K562 (cell line): ENCODE results near the gene RNU6-9. TPM values are rescaled to one million over a fixed set of nuclear protein-coding genes. Genes with fewer than 3 reads are reported as not detected.

Experiments used
- ATAC-seq: fragments of 200-7000 bp; cut with Tn5 transposase; 3 replicates; pipeline ENCODE4 v1.9.1; 2020; ENCODE audit warnings: moderate library complexity
- BruUV-seq: library from RNA; stranded (reverse); fragments of 400-500 nt; replicated peaks from 2 replicates; lab custom pipeline; 2021; lab: Mats Ljungman, UMichigan
- CTCF ChIA-PET: fragments of 300-600 bp; formaldehyde crosslinking; extraction: SDS; loops from one replicate; lab custom pipeline; 2021; ENCODE audit warnings: low intra/inter-chr PET ratio; lab: Yijun Ruan, JAX
- POLR2A ChIA-PET: fragments of 300-600, 350-650 bp; sonication (Branson Sonifier 250); formaldehyde crosslinking; extraction: SDS; loops from one replicate; lab custom pipeline; 2021; ENCODE audit warnings: antibody characterized with exemption, inconsistent platforms; lab: Yijun Ruan, JAX
- DNase-seq, 4 experiments: peaks; one replicate each; pipeline versions ENCODE4 v3.0.0 to v3.0.0-alpha.2; 2011 to 2018; ENCODE audit warnings: low spot score in 3 of 4, mixed read lengths in 3 of 4; ENCODE audit errors: extremely low read depth in 1 of 4
- FAIRE-seq: peaks from 2 replicates; lab custom pipeline; 2011; peaks lifted over from hg19 to GRCh38; lab: Jason Lieb, UNC
- H2AFZ ChIP-seq: 2 replicates; pipeline ENCODE4 v1.6.0; 2011; ENCODE audit warnings: low read depth, low read length, control low read depth, inconsistent platforms
- H3K27ac ChIP-seq: fragments of 200-600 bp; 3 replicates; pipeline ENCODE4 v1.8.0; 2011; ENCODE audit warnings: low read depth, mild to moderate bottlenecking, control low read depth, inconsistent platforms, low read length, moderate library complexity, mixed read lengths; ENCODE audit errors: extremely low read depth
- H3K27me3 ChIP-seq, 2 experiments: fragments of 300-600 bp in 1 of 2; 2 replicates in 1 of 2; 3 replicates in 1 of 2; pipeline versions ENCODE4 v1.6.0 to v1.8.0; 2011; ENCODE audit warnings: inconsistent platforms in 2 of 2, low read length in 2 of 2, mild to moderate bottlenecking in 1 of 2, mixed read lengths in 1 of 2, moderate library complexity in 1 of 2; ENCODE audit not compliant: control insufficient read depth in 2 of 2, insufficient read depth in 2 of 2
- H3K36me3 ChIP-seq: fragments of 300-600 bp; 3 replicates; pipeline ENCODE4 v1.8.0; 2011; ENCODE audit warnings: mild to moderate bottlenecking, low read length, inconsistent platforms; ENCODE audit not compliant: control insufficient read depth, insufficient read depth
- H3K4me1 ChIP-seq, 2 experiments: fragments of 200-600 bp in 1 of 2; replicated peaks in 1 of 2; 2 replicates in 1 of 2; 3 replicates in 1 of 2; pipeline versions ENCODE4 v1.5.1 to v1.8.0; 2011; ENCODE audit warnings: inconsistent platforms in 2 of 2, low read length in 2 of 2, mild to moderate bottlenecking in 1 of 2, mixed read lengths in 1 of 2, moderate library complexity in 1 of 2; ENCODE audit not compliant: control insufficient read depth in 2 of 2, insufficient read depth in 2 of 2
- H3K4me2 ChIP-seq: 2 replicates; pipeline ENCODE4 v1.6.1; 2011; ENCODE audit warnings: low read length, control low read depth, inconsistent platforms, mixed read lengths; ENCODE audit not compliant: insufficient read depth
- H3K4me3 ChIP-seq: fragments of 200-600 bp; sonication (generic), shearing (Covaris generic); 2 replicates; pipeline ENCODE4 v1.5.1; 2016; ENCODE audit warnings: control low read depth, inconsistent platforms
- H3K79me2 ChIP-seq: fragments of 200-600 bp; 3 replicates; pipeline ENCODE4 v1.8.0; 2011; ENCODE audit warnings: low read length, inconsistent platforms; ENCODE audit not compliant: control insufficient read depth, insufficient read depth
- H3K9ac ChIP-seq, 2 experiments: 2 replicates each; pipeline versions ENCODE4 v1.6.0 to v1.6.1; 2011; ENCODE audit warnings: low read depth in 2 of 2, low read length in 2 of 2, control low read depth in 1 of 2, inconsistent platforms in 1 of 2, mild to moderate bottlenecking in 1 of 2, mixed read lengths in 1 of 2; ENCODE audit not compliant: insufficient read depth in 1 of 2
- H3K9me1 ChIP-seq: one replicate; pipeline ENCODE4 v1.6.0; 2011; ENCODE audit warnings: inconsistent platforms, mild to moderate bottlenecking, low read length, moderate library complexity; ENCODE audit not compliant: control insufficient read depth, insufficient read depth
- H3K9me3 ChIP-seq: replicated peaks from 2 replicates; pipeline ENCODE4 v1.5.1; 2011; ENCODE audit warnings: low read depth, low read length, inconsistent platforms; ENCODE audit not compliant: control insufficient read depth, insufficient read depth
- H4K20me1 ChIP-seq: replicated peaks from 2 replicates; pipeline ENCODE4 v1.6.1; 2011; ENCODE audit warnings: low read length, inconsistent platforms, mixed read lengths; ENCODE audit not compliant: control insufficient read depth, insufficient read depth
- HMGXB4 ChIP-seq: sonication (generic); formaldehyde crosslinking; IDR thresholded peaks from 2 replicates; pipeline ENCODE4 v1.8.1; 2023; ENCODE audit warnings: mild to moderate bottlenecking, missing genetic modification reagents
- MAFK ChIP-seq: IDR thresholded peaks from 2 replicates; pipeline ENCODE4 v1.6.1; 2011; ENCODE audit warnings: low read length, improper control_type of control experiment
- NFIC ChIP-seq: fragments of 450-650 bp; IDR thresholded peaks from 2 replicates; pipeline ENCODE4 v1.6.1; 2017; ENCODE audit warnings: mild to moderate bottlenecking, inconsistent platforms
- PCBP2 ChIP-seq: fragments of 200-400 bp; formaldehyde crosslinking; IDR thresholded peaks from 2 replicates; pipeline ENCODE4 v1.6.1; 2018; ENCODE audit warnings: low read length, low read depth, mild to moderate bottlenecking, moderate library complexity; ENCODE audit not compliant: poor library complexity, severe bottlenecking
- PHF21A ChIP-seq: fragments of 450-650 bp; IDR thresholded peaks from 2 replicates; pipeline ENCODE4 v1.6.1; 2017; ENCODE audit warnings: low read depth, borderline replicate concordance
- POLR2B ChIP-seq: fragments of 450-650 bp; IDR thresholded peaks from 2 replicates; pipeline ENCODE4 v1.6.1; 2018; ENCODE audit warnings: low read depth; ENCODE audit not compliant: partially characterized antibody
- RCOR1 ChIP-seq, 2 experiments: IDR thresholded peaks; 2 replicates each; pipeline ENCODE4 v1.6.1; 2012; ENCODE audit warnings: low read depth in 2 of 2, low read length in 2 of 2, borderline replicate concordance in 1 of 2, improper control_type of control experiment in 1 of 2
- RFX1 ChIP-seq: fragments of 450-650 bp; IDR thresholded peaks from 2 replicates; pipeline ENCODE4 v1.6.1; 2016; ENCODE audit warnings: mild to moderate bottlenecking, moderate library complexity
- SMARCC2 ChIP-seq: fragments of 450-650 bp; IDR thresholded peaks from 2 replicates; pipeline ENCODE4 v1.6.1; 2017; ENCODE audit warnings: antibody characterized with exemption, moderate library complexity, mild to moderate bottlenecking, low read depth
- SRSF7 ChIP-seq: fragments of 200-400 bp; formaldehyde crosslinking; optimal IDR thresholded peaks from 2 replicates; pipeline ENCODE3; 2017; ENCODE audit warnings: mild to moderate bottlenecking, low read depth, low read length
- TCF3 ChIP-seq: sonication (generic); formaldehyde crosslinking; IDR thresholded peaks from 2 replicates; pipeline ENCODE4 v1.4.0; 2020; ENCODE audit warnings: mild to moderate bottlenecking, missing genetic modification reagents
- TEAD4 ChIP-seq, 2 experiments: sonication (generic) in 1 of 2; formaldehyde crosslinking in 1 of 2; IDR thresholded peaks; 2 replicates each; pipeline versions ENCODE4 v1.6.1 to v1.8.0; 2012 to 2022; ENCODE audit warnings: borderline replicate concordance in 1 of 2, inconsistent platforms in 1 of 2, low read length in 1 of 2, mild to moderate bottlenecking in 1 of 2, missing genetic modification reagents in 1 of 2
- WHSC1 ChIP-seq: IDR thresholded peaks from one replicate; pipeline ENCODE4 v1.6.1; 2012; ENCODE audit warnings: low read length, control low read depth, inconsistent platforms
- ZBED1 ChIP-seq: IDR thresholded peaks from 2 replicates; pipeline ENCODE4 v1.6.1; 2014
- ZNF133 ChIP-seq: fragments of 250-450 bp; sonication (Bioruptor Pico); IDR thresholded peaks from 2 replicates; pipeline ENCODE4 v1.4.0; 2020; ENCODE audit warnings: mild to moderate bottlenecking
- ZNF184 ChIP-seq: sonication (generic); formaldehyde crosslinking; IDR thresholded peaks from 2 replicates; pipeline ENCODE4 v1.5.0; 2020; ENCODE audit warnings: missing genetic modification reagents
- ZNF436 ChIP-seq: fragments of 250-450, 450-650 bp; sonication (Bioruptor Pico); formaldehyde crosslinking; IDR thresholded peaks from 2 replicates; pipeline ENCODE4 v1.7.0; 2020; ENCODE audit warnings: mild to moderate bottlenecking
- WGBS: fragments of 100-300 bp; shearing (Covaris generic); methylation state at CpG from one replicate; pipeline ENCODE4 v1.1.6; 2016; ENCODE audit warnings: low coverage, mixed read lengths; ENCODE audit not compliant: insufficient coverage; ENCODE audit errors: missing lambda C conversion rate; 5-methylcytosine and 5-hydroxymethylcytosine counted together
- in situ Hi-C: fragments of 300-500 bp; cut with MboI; formaldehyde crosslinking; loops from 4 replicates; pipeline ENCODE4 v1.15.0; 2018; ENCODE audit warnings: inconsistent platforms, mixed read lengths
- intact Hi-C: fragments of 100-400 bp; cut with micrococcal nuclease; formaldehyde crosslinking; loops from 2 replicates; pipeline ENCODE4 v1.14.2; 2022
- polyA plus RNA-seq, 8 experiments: library from polyadenylated mRNA; depleted of rRNA in 4 of 8; stranded (reverse) in 5 of 8; unstranded in 3 of 8; fragments of >200 nt; fragmentation: Nextera tagmentation in 2 of 8; fragmentation: Illumina TruSeq in 1 of 8; extraction: Ambion mirVana in 2 of 8; extraction: Trizol in 1 of 8; gene quantifications; 2 replicates each; pipeline versions ENCODE4 v1.2.1 to v1.2.3, GENCODE V29; 2011 to 2014; ENCODE audit warnings: inconsistent platforms in 1 of 8, missing spikeins in 1 of 8
- total RNA-seq, 7 experiments: library from RNA; depleted of rRNA in 6 of 7; stranded (reverse); fragments of >200 nt in 6 of 7; fragmentation: Illumina TruSeq in 2 of 7; extraction: Trizol in 2 of 7; gene quantifications; 2 replicates each; pipeline versions ENCODE4 v1.2.1 to v1.2.3, GENCODE V29; 2011 to 2021; ENCODE audit warnings: low replicate concordance in 1 of 7
- TF ChIP-seq, protein P1 (sequence below): fragments of 450-650 bp; IDR thresholded peaks from 2 replicates; pipeline ENCODE4 v1.6.1; 2018; ENCODE audit warnings: mild to moderate bottlenecking, low read depth; ENCODE audit not compliant: partially characterized antibody
- TF ChIP-seq, protein P2 (sequence below): fragments of 450-650 bp; conservative IDR thresholded peaks from 2 replicates; pipeline ENCODE4 v1.6.1; 2016; ENCODE audit warnings: missing genetic modification characterization, low read depth, mild to moderate bottlenecking, control low read depth, missing compliant biosample characterization

The RNU6-9 gene
- total and polyA plus RNA-seq, 9 of the 15 experiments (the other 6 are each of a cell fraction or from before 2014, with no cell fraction given) = not detected

DNA sequence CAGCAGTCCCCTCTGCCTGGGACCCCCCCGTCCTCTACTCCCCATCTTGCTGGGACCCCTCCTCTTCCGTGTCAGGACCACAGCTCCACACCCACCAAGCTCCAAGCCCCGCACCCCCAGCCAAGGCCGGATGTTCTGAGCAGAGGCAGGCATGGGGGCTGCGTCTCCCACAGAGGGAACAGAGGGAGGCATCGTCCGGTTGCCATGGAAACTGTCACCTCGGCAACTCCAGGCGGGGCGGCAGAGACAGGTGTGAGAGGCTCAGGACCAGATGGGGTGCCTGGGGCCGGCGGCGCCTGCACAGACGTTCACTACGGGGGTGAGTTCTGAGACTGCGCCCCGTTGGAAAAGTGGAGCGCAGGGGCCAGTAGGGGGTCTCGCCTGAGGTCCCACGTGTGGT, 5.4 kb downstream of the RNU6-9 start:
- H3K9ac ChIP-seq = no peak overlapping the region
- no peak overlapping the region for H2AFZ ChIP-seq
- peaks cover 35% of the 10 kb centered on the region for H3K79me2 ChIP-seq
- no peak overlapping the region for H3K4me3 ChIP-seq
- no peaks in the 10 kb centered on the region for H3K9me3 ChIP-seq
- DNase-seq (peak in 1 of 4 experiments; percentile 44), ATAC-seq (no peak), FAIRE-seq (no peak)
- H3K9me1 ChIP-seq = peaks cover 5% of the 10 kb centered on the region
- no peaks in the 10 kb centered on the region for H3K27me3 ChIP-seq
- no TSS peak for BruUV-seq
- H3K36me3 ChIP-seq = peaks cover 54% of the 10 kb centered on the region; the same call in 2 of the 3 replicates
- ChIA-PET POLR2A (no interaction called here), CTCF (no interaction called here)
- H3K27ac ChIP-seq = no peak overlapping the region
- in situ Hi-C loops = no loop called here
- WGBS = 87% methylated on average over 17 of the region's 20 CpGs
- peaks cover 27 to 73% of the 10 kb centered on the region in 2 experiments for H3K4me1 ChIP-seq
- peaks cover 12% of the 10 kb centered on the region for H4K20me1 ChIP-seq
- H3K4me2 ChIP-seq = no peak overlapping the region
- intact Hi-C loops = no loop called here
- TF ChIP-seq, protein P1, sequence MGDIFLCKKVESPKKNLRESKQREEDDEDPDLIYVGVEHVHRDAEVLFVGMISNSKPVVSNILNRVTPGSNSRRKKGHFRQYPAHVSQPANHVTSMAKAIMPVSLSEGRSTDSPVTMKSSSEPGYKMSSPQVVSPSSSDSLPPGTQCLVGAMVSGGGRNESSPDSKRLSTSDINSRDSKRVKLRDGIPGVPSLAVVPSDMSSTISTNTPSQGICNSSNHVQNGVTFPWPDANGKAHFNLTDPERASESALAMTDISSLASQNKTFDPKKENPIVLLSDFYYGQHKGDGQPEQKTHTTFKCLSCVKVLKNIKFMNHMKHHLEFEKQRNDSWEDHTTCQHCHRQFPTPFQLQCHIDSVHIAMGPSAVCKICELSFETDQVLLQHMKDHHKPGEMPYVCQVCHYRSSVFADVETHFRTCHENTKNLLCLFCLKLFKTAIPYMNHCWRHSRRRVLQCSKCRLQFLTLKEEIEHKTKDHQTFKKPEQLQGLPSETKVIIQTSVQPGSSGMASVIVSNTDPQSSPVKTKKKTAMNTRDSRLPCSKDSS = no peak
- no peak for TF ChIP-seq NFIC
- TF ChIP-seq TEAD4 (IDR thresholded peaks at IDR 0.05; ENCODE audit: low read length) = no peak
- no peak for TF ChIP-seq TEAD4 (CRISPR knock-in tag; IDR thresholded peaks at IDR 0.05; ENCODE audit: borderline replicate concordance)
- peak; percentile 31 for TF ChIP-seq POLR2B
- no peak for TF ChIP-seq ZBED1
- no peak for TF ChIP-seq ZNF184
- no peak for TF ChIP-seq TCF3
- TF ChIP-seq MAFK = no peak
- no peak for TF ChIP-seq PHF21A
- no peak for TF ChIP-seq ZNF133 (CRISPR knock-in tag)
- no peak for TF ChIP-seq PCBP2
- TF ChIP-seq, protein P2, sequence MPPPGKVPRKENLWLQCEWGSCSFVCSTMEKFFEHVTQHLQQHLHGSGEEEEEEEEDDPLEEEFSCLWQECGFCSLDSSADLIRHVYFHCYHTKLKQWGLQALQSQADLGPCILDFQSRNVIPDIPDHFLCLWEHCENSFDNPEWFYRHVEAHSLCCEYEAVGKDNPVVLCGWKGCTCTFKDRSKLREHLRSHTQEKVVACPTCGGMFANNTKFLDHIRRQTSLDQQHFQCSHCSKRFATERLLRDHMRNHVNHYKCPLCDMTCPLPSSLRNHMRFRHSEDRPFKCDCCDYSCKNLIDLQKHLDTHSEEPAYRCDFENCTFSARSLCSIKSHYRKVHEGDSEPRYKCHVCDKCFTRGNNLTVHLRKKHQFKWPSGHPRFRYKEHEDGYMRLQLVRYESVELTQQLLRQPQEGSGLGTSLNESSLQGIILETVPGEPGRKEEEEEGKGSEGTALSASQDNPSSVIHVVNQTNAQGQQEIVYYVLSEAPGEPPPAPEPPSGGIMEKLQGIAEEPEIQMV (tag) = no peak
- 0 out of 4 replicates have a peak, but pooled peaks of 1 of the 2 experiments have one; percentile 35 for TF ChIP-seq RCOR1 (IDR thresholded peaks at IDR 0.05; ENCODE audit: borderline replicate concordance in 1 of 2, low read depth in 2 of 2, low read length in 2 of 2)
- TF ChIP-seq ZNF436 (CRISPR knock-in tag) = no peak
- TF ChIP-seq WHSC1 = no peak
- TF ChIP-seq SRSF7 = no peak
- TF ChIP-seq SMARCC2 = no peak
- peak; percentile 96 for TF ChIP-seq RFX1
- no peak for TF ChIP-seq HMGXB4 (CRISPR knock-in tag)
